ENCODE results near the gene PEPD.

PEPD gene

DNA sequence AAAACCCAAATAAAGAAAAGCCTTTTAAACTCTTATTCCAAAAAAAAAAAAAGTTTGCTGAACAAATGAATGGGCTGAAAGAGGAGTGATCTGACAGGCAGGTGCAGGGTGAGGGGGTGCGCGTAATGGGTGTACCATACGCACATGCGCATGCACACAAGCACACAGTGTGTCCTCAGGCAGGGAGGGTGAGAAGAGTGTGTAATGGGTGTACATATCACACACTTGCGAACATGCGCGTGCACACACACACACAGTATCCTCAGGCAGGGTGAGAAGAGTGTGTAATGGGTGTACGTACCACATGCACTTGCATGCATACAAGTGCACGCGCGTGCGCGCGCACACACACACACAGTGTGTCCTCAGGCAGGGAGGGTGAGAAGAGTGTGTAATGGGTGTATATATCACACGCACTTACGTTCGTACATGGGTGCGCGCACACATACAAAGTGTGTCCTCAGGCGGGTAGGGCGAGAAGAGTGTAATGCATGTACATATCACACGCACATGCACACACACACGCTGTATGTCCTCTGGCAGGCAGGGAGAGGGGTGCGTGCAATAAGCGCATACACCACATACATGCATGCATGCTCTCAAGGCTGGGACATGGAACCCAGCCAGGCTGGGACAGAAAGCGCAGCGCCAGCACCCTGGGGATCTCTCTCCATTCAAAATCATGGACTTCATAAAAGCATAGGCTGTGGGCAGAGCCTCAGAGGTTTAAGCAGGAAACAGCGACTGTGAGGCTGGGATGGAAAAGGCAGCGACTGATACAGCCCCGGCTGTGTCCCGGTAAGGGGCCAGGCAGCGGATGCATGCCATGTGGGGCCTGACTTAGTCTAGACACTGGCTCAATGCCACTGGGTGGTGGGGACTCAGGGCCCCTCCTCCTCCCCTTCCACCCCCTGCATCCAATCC, 77.7 kb downstream of the PEPD start:
- no peak overlapping the region for H3K27ac ChIP-seq
- TF ChIP-seq, protein P1, sequence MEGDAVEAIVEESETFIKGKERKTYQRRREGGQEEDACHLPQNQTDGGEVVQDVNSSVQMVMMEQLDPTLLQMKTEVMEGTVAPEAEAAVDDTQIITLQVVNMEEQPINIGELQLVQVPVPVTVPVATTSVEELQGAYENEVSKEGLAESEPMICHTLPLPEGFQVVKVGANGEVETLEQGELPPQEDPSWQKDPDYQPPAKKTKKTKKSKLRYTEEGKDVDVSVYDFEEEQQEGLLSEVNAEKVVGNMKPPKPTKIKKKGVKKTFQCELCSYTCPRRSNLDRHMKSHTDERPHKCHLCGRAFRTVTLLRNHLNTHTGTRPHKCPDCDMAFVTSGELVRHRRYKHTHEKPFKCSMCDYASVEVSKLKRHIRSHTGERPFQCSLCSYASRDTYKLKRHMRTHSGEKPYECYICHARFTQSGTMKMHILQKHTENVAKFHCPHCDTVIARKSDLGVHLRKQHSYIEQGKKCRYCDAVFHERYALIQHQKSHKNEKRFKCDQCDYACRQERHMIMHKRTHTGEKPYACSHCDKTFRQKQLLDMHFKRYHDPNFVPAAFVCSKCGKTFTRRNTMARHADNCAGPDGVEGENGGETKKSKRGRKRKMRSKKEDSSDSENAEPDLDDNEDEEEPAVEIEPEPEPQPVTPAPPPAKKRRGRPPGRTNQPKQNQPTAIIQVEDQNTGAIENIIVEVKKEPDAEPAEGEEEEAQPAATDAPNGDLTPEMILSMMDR (conservative IDR thresholded peaks at IDR 0.05), result no peak

DNA sequence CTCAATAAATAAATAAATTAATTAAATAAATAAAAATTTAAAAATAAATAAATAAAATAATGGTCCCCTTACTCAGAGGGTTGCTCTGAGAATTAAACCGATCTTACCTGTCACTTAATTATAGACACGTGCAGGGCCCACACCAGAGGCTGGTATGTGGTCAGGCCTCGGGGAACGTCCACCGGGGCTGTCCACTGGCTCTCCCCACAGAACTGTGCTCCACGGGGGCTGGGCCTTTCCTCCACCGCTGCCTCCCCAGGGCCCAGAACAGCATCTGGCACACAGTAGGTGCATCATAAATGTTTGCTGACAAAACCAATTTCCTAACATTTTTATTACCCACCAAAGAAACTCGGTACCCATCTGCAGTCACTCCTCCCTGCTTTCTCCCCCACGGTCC, 78.9 kb downstream of the PEPD start:
- TF ChIP-seq, protein P1 (conservative IDR thresholded peaks at IDR 0.05), result no peak
- no peak overlapping the region for H3K27ac ChIP-seq

DNA sequence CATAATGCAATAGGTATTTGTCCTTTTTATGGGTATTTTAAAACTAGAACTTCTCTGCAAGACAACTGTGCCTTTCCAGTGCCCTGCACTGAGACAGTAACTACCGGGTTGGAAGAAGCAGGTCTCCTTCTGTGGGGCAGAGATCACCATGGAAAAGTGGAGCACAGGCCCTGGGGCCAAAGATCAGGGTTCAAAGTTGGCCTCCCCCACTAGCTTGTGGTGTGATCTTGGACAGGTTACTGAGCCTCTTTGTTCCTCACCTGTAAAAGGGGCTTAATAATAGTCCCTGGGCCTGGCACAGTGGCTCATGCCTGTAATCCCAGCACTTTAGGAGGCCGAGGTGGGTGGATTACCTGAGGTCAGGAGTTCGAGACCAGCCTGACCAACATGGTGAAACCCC, 79.8 kb downstream of the PEPD start:
- TF ChIP-seq, protein P1 (conservative IDR thresholded peaks at IDR 0.05), result no peak
- no peak overlapping the region for H3K27ac ChIP-seq

DNA sequence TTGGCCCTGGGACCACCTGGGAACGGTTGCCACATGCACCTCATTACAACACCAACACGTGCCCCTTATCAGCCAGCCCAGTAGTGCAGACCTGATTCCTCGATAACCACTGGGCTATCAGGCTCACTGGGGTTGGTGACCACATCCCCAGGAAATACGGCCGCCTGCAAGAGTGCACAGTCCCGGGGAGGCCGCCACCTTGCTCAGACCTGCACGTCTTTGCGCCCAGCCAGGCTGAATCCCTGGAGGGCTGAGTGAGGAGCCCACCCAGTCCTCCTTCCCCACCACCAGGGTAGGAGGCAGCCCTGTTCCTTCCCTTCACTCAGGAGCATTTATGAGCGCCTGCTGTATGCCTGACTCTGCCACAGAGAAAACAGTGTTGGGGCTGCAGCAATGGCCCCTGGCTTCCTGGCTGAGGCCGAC, 80.3 kb downstream of the PEPD start:
- no peak overlapping the region for H3K27ac ChIP-seq
- TF ChIP-seq, protein P1 (conservative IDR thresholded peaks at IDR 0.05), result no peak

DNA sequence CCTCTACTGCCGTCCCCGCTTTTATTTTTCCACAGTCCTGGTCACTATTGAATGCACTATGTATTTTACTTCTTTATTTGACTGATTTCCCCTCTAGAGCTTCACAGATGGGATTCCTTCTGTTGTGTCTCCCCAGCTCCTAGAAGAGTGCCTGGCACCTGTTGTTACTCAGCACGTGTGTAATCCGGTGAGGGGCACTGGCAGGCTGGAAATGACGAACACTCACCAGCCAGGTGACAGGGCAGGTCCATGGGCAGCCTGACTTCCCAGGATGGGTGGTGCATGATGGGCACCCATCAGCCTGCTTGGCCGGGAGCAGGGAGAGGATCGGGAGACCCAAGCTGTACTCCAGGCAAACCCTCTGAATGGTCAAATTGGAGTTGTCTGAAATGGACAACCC, 80.9 kb downstream of the PEPD start:
- no peak overlapping the region for H3K27ac ChIP-seq
- TF ChIP-seq, protein P1 (conservative IDR thresholded peaks at IDR 0.05), result no peak

DNA sequence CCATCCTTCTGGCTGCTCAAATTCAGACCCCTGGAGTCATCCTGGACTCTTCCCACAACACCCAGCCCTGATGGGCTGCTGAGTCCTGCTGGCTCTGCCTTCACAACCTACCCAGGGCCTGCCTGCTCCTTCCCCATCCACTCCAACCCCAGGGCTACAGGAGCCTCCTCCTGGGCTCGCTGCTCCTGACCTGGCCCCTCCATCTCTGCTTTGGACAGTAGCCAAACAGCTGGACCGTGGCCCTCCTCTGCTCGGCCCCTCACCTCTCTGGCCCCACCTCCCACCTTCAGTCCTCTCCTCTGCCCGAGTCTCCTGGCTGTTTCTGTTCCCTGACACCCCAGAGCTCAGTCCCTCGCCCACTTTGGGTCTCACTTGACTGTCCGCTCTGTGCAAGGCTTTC, 81.3 kb downstream of the PEPD start:
- H3K27ac ChIP-seq, result no peak overlapping the region
- TF ChIP-seq, protein P1 (conservative IDR thresholded peaks at IDR 0.05), result no peak

DNA sequence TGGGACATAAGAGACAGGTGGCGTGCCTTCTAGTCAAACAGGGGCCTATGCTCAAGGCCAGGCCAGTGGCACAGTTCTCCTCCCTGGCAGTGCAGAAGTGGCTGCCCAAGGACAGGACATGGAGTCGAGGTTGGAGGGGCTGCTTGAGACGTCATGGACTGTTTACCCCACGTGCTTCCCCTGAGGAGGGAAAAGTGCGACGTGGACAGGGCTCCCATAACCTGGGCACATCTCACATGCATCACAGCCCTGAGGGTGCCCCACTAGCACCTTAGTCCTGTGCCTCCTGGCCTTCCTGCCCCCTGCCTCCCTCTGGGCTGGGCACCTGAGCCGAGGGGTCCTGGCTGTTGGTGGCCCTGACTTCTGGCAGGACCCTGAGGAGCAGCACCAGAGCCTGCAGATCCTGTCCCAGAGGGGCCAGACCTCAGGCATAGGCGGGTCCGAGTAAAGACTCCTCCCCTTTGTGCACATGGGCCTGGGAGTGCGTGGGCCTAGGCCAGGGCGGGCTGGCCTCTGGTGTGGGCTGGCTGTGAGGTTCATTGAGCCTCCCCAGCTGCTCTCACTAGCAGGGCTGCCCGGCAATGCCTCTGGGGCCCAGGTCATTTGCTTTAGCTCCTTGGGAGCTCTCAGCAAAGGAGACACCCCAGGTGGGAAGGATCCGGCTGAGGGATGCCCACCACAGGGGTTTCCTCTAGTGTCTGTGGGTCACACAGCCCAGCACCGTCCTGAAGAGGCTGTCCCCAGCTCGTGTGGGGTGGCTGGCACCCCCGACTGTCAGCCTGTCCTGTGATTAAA, 82.4 kb downstream of the PEPD start:
- no peak overlapping the region for H3K27ac ChIP-seq
- TF ChIP-seq, protein P1 (conservative IDR thresholded peaks at IDR 0.05), result no peak
